A549 (cell line): ENCODE results near the gene SCAF8.

ENCODE experiments used
- CEBPB ChIP-seq, 2 experiments: fragments of >200 bp in 1 of 2; sonication (Bioruptor Twin) in 1 of 2; formaldehyde crosslinking in 1 of 2; IDR thresholded peaks; 2 replicates each; pipeline ENCODE4 v1.6.1; 2012 to 2016
- CHD2 ChIP-seq: fragments of 150-350 bp; IDR thresholded peaks from 2 replicates; pipeline ENCODE4 v1.6.1; 2014; ENCODE audit warnings: low read length; ENCODE audit not compliant: partially characterized antibody
- CHD4 ChIP-seq: fragments of 200-600 bp; sonication (generic); IDR thresholded peaks from 2 replicates; pipeline ENCODE4 v1.6.1; 2016; ENCODE audit warnings: antibody characterized with exemption, mild to moderate bottlenecking, borderline replicate concordance
- EP300 ChIP-seq, 2 experiments: fragments of >200 bp; sonication (Bioruptor Twin); formaldehyde crosslinking; IDR thresholded peaks; 2 replicates in 1 of 2; 3 replicates in 1 of 2; pipeline ENCODE4 v1.6.1; 2016 to 2017
- RAD21 ChIP-seq, 2 experiments: fragments of >200 bp in 1 of 2; sonication (Bioruptor Twin) in 1 of 2; formaldehyde crosslinking in 1 of 2; IDR thresholded peaks in 1 of 2; conservative IDR thresholded peaks in 1 of 2; 2 replicates in 1 of 2; 3 replicates in 1 of 2; pipeline ENCODE4 v1.6.1; 2012 to 2018; ENCODE audit warnings: inconsistent platforms in 1 of 2
- ZFP36 ChIP-seq: fragments of 450-650 bp; IDR thresholded peaks from 2 replicates; pipeline ENCODE4 v1.6.1; 2014; ENCODE audit warnings: borderline replicate concordance; ENCODE audit not compliant: partially characterized antibody
- TF ChIP-seq, protein P1 (sequence below): fragments of >200 bp; sonication (Bioruptor Twin); formaldehyde crosslinking; IDR thresholded peaks from 3 replicates; pipeline ENCODE4 v1.5.1; 2016
- TF ChIP-seq, protein P2 (sequence below): fragments of 200-600 bp; sonication (generic); IDR thresholded peaks from 2 replicates; pipeline ENCODE4 v1.6.1; 2016; ENCODE audit warnings: antibody characterized with exemption, mild to moderate bottlenecking, moderate library complexity

- TF ChIP-seq, protein P1, sequence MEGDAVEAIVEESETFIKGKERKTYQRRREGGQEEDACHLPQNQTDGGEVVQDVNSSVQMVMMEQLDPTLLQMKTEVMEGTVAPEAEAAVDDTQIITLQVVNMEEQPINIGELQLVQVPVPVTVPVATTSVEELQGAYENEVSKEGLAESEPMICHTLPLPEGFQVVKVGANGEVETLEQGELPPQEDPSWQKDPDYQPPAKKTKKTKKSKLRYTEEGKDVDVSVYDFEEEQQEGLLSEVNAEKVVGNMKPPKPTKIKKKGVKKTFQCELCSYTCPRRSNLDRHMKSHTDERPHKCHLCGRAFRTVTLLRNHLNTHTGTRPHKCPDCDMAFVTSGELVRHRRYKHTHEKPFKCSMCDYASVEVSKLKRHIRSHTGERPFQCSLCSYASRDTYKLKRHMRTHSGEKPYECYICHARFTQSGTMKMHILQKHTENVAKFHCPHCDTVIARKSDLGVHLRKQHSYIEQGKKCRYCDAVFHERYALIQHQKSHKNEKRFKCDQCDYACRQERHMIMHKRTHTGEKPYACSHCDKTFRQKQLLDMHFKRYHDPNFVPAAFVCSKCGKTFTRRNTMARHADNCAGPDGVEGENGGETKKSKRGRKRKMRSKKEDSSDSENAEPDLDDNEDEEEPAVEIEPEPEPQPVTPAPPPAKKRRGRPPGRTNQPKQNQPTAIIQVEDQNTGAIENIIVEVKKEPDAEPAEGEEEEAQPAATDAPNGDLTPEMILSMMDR = no peak
- TF ChIP-seq ZFP36 (no peak), EP300 (IDR thresholded peaks at IDR 0.05) (no peak), CHD4 (no peak), RAD21 (conservative IDR thresholded peaks at IDR 0.05 in 1 of 2, IDR thresholded peaks at IDR 0.05 in 1 of 2) (no peak), CHD2 (no peak), CEBPB (IDR thresholded peaks at IDR 0.05) (no peak)
- TF ChIP-seq, protein P2, sequence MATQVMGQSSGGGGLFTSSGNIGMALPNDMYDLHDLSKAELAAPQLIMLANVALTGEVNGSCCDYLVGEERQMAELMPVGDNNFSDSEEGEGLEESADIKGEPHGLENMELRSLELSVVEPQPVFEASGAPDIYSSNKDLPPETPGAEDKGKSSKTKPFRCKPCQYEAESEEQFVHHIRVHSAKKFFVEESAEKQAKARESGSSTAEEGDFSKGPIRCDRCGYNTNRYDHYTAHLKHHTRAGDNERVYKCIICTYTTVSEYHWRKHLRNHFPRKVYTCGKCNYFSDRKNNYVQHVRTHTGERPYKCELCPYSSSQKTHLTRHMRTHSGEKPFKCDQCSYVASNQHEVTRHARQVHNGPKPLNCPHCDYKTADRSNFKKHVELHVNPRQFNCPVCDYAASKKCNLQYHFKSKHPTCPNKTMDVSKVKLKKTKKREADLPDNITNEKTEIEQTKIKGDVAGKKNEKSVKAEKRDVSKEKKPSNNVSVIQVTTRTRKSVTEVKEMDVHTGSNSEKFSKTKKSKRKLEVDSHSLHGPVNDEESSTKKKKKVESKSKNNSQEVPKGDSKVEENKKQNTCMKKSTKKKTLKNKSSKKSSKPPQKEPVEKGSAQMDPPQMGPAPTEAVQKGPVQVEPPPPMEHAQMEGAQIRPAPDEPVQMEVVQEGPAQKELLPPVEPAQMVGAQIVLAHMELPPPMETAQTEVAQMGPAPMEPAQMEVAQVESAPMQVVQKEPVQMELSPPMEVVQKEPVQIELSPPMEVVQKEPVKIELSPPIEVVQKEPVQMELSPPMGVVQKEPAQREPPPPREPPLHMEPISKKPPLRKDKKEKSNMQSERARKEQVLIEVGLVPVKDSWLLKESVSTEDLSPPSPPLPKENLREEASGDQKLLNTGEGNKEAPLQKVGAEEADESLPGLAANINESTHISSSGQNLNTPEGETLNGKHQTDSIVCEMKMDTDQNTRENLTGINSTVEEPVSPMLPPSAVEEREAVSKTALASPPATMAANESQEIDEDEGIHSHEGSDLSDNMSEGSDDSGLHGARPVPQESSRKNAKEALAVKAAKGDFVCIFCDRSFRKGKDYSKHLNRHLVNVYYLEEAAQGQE = no peak
These were observed 43.5 kb upstream of the SCAF8 start for GRCh38 chr6:154689493-154690255.
